Measurements from ENCODE around the gene SETD1A. TPM values are rescaled to one million over a fixed set of nuclear protein-coding genes. Genes with fewer than 3 reads are reported as not detected.

The SETD1A gene
- total and polyA plus RNA-seq, 2 of the 8 experiments (the other 6 are each of a cell fraction or from before 2014, with no cell fraction given), result 4.8 to 29.0 TPM

- TF ChIP-seq CHD7 (IDR thresholded peaks at IDR 0.05; ENCODE audit: insufficient replicate concordance, low read length), result no peak
- TF ChIP-seq SAP30 (IDR thresholded peaks at IDR 0.05; ENCODE audit: insufficient read depth, insufficient replicate concordance, low read length), result no peak
- TF ChIP-seq POLR2AphosphoS5 (IDR thresholded peaks at IDR 0.05; ENCODE audit: low read depth, low read length), result no peak
- TF ChIP-seq KDM5A (IDR thresholded peaks at IDR 0.05; ENCODE audit: low read length), result no peak
- TF ChIP-seq JUND (IDR thresholded peaks at IDR 0.05; ENCODE audit: low read length), result no peak
- no peak for TF ChIP-seq CREB1 (IDR thresholded peaks at IDR 0.05)
- no peak for TF ChIP-seq ASH2L (IDR thresholded peaks at IDR 0.05; ENCODE audit: low read length)
These were observed 26.4 kb upstream of the SETD1A start (continued) for GRCh38 chr16:30931068-30931650.

All from H1 (cell line).